Gastrocnemius medialis (tissue), 4 donors: ENCODE data around the gene PFKFB2. TPM values are rescaled to one million over a fixed set of nuclear protein-coding genes. Genes with fewer than 3 reads are reported as not detected.

Experiments used
- ATAC-seq, 2 donors: fragments of 150-250 bp; one replicate each; pipeline ENCODE4 v1.9.1; 2016
- DNase-seq, 2 donors: peaks; one replicate each; pipeline ENCODE4 v3.0.0-alpha.2; 2019
- H3K27ac ChIP-seq, 4 donors: fragments of 200-600 bp; sonication (generic); 1 replicate in 1 of 4; 2 replicates in 3 of 4; pipeline ENCODE4 v1.5.1; 2016 to 2018; ENCODE audit warnings: mild to moderate bottlenecking in 2 of 4, moderate library complexity in 1 of 4
- H3K27me3 ChIP-seq, 3 donors: fragments of 200-600 bp; sonication (generic) in 2 of 3; 1 replicate in 1 of 3; 2 replicates in 2 of 3; pipeline versions ENCODE4 v1.5.1 to v1.6.0; 2016 to 2019; ENCODE audit warnings: mild to moderate bottlenecking in 1 of 3, moderate library complexity in 1 of 3
- H3K36me3 ChIP-seq, 2 donors: fragments of 200-600 bp; sonication (generic) in 1 of 2; one replicate each; pipeline ENCODE4 v1.5.1; 2017 to 2018
- H3K4me1 ChIP-seq, 2 donors: fragments of 200-600 bp; sonication (generic) in 1 of 2; one replicate each; pipeline ENCODE4 v1.5.1; 2016 to 2017; ENCODE audit warnings: mild to moderate bottlenecking in 2 of 2
- H3K4me3 ChIP-seq, 4 donors: fragments of 200-600 bp; sonication (generic) in 3 of 4; 1 replicate in 1 of 4; 2 replicates in 3 of 4; pipeline ENCODE4 v1.5.1; 2016 to 2019; ENCODE audit warnings: mild to moderate bottlenecking in 2 of 4
- H3K9me3 ChIP-seq, 3 donors: fragments of 200-600 bp; sonication (generic) in 2 of 3; 1 replicate in 1 of 3; 2 replicates in 2 of 3; pipeline ENCODE4 v1.5.1; 2016 to 2019
- POLR2A ChIP-seq, 2 donors: fragments of 450-650 bp; IDR thresholded peaks; one replicate each; pipeline ENCODE4 v1.6.1; 2017; ENCODE audit warnings: antibody characterized with exemption in 2 of 2, mild to moderate bottlenecking in 2 of 2, moderate library complexity in 2 of 2
- in situ Hi-C, 4 donors: fragments of 200-750 bp; cut with MboI; loops; one replicate each; pipeline versions ENCODE4 v1.15.0 to v1.8.0; 2017; ENCODE audit warnings: low sequenced_read_pairs in 4 of 4
- intact Hi-C: fragments of 100-400 bp; cut with DNase I; formaldehyde crosslinking; loops from one replicate; pipeline ENCODE4 v1.15.1; 2023; ENCODE audit warnings: low total_unique reads
- total RNA-seq, 4 donors: library from RNA; depleted of rRNA; stranded (reverse); fragments of >200 nt; gene quantifications; one replicate each; pipeline versions ENCODE4 v1.1.0 to v1.2.3, GENCODE V29; 2016
- TF ChIP-seq, protein P1 (sequence below), 5 experiments: fragments of 450-650 bp in 3 of 5; fragments of 200-600 bp in 2 of 5; sonication (generic) in 2 of 5; IDR thresholded peaks in 4 of 5; conservative IDR thresholded peaks in 1 of 5; 1 replicate in 4 of 5; 2 replicates in 1 of 5; pipeline ENCODE4 v1.5.1; 2016 to 2019; ENCODE audit warnings: antibody characterized with exemption in 5 of 5, mild to moderate bottlenecking in 3 of 5, moderate library complexity in 3 of 5

Gene PFKFB2
- total RNA-seq, 4 donors from 2014 or later: 35.5 to 40.3 (median 37.6) TPM

DNA sequence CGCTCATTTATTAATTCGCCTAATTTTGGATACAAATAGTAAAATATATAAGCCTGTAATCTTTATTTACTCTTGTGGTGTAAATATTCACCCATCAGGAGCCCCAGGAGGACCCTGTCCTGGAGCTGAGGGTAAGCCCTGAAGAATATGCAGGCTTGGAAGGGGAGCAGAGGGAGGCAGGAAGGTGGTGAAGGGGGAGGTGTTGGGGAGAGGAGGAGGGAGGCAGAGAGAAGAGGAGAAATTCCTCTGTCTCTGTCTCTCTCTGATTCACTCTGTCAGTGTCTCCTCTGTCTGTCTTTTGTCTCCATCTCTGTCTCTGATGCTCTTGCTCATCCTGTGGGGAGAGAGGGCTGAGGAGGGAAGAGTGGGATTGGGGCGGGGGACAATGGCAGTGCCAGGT is 32.8 kb downstream of the PFKFB2 start:
- no peaks in the 10 kb centered on the region for H3K27me3 ChIP-seq
- H3K4me3 ChIP-seq: no peak overlapping the region
- no peak overlapping the region for H3K27ac ChIP-seq
- TF ChIP-seq, protein P1, sequence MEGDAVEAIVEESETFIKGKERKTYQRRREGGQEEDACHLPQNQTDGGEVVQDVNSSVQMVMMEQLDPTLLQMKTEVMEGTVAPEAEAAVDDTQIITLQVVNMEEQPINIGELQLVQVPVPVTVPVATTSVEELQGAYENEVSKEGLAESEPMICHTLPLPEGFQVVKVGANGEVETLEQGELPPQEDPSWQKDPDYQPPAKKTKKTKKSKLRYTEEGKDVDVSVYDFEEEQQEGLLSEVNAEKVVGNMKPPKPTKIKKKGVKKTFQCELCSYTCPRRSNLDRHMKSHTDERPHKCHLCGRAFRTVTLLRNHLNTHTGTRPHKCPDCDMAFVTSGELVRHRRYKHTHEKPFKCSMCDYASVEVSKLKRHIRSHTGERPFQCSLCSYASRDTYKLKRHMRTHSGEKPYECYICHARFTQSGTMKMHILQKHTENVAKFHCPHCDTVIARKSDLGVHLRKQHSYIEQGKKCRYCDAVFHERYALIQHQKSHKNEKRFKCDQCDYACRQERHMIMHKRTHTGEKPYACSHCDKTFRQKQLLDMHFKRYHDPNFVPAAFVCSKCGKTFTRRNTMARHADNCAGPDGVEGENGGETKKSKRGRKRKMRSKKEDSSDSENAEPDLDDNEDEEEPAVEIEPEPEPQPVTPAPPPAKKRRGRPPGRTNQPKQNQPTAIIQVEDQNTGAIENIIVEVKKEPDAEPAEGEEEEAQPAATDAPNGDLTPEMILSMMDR (IDR thresholded peaks at IDR 0.05 in 4 of 5, conservative IDR thresholded peaks at IDR 0.05 in 1 of 5): no peak
- TF ChIP-seq POLR2A (IDR thresholded peaks at IDR 0.05): no peak
- intact Hi-C loops (loop anchor here (2.0 to 10.0 kb wide), 3 partner anchors 51 to 413 kb away; partner anchors contain the start of gene C1orf116), in situ Hi-C loops (loop anchor here in 3 of 4 donors (5.0 to 10.0 kb wide), 3 partner anchors 316 to 321 kb away; no protein-coding TSS in a partner anchor)
- no peak for DNase-seq
- no peak for ATAC-seq
- no peaks in the 10 kb centered on the region for H3K36me3 ChIP-seq
- no peaks in the 10 kb centered on the region for H3K9me3 ChIP-seq
- peaks cover 2 to 4% of the 10 kb centered on the region in 2 donors for H3K4me1 ChIP-seq

DNA sequence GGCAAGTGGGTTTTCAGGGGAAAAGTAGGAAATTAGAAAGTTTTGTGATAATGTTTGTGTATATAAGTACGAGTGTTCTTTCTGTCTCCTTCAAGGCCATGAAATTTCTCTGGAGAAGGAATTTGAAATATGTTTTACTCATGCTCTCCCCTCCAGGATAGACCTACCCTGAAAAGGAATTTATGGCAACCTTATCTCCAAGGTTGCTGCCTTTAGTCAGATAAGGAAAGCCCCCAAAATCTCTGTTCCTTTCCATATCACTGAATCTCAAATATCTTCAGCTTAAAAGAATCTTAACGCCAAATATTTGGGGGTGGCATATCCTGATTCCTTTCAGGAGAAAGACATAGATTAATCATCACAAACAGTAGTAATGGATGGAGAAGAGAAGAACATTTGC is 35.1 kb downstream of the PFKFB2 start:
- peaks cover 2 to 4% of the 10 kb centered on the region in 2 donors for H3K4me1 ChIP-seq
- TF ChIP-seq, protein P1 (IDR thresholded peaks at IDR 0.05 in 4 of 5, conservative IDR thresholded peaks at IDR 0.05 in 1 of 5): no peak
- no peak for TF ChIP-seq POLR2A (IDR thresholded peaks at IDR 0.05)
- DNase-seq (no peak), ATAC-seq (no peak)
- H3K9me3 ChIP-seq: no peaks in the 10 kb centered on the region
- H3K36me3 ChIP-seq: no peaks in the 10 kb centered on the region
- in situ Hi-C loops (loop anchor here in 3 of 4 donors (5.0 to 10.0 kb wide), 3 partner anchors 314 to 319 kb away; no protein-coding TSS in a partner anchor), intact Hi-C loops (loop anchor here (10.0 kb wide), 1 partner anchor 53 kb away; the partner anchor contains the start of gene C1orf116)
- H3K27me3 ChIP-seq: no peaks in the 10 kb centered on the region
- H3K27ac ChIP-seq: no peak overlapping the region
- H3K4me3 ChIP-seq: no peak overlapping the region

DNA sequence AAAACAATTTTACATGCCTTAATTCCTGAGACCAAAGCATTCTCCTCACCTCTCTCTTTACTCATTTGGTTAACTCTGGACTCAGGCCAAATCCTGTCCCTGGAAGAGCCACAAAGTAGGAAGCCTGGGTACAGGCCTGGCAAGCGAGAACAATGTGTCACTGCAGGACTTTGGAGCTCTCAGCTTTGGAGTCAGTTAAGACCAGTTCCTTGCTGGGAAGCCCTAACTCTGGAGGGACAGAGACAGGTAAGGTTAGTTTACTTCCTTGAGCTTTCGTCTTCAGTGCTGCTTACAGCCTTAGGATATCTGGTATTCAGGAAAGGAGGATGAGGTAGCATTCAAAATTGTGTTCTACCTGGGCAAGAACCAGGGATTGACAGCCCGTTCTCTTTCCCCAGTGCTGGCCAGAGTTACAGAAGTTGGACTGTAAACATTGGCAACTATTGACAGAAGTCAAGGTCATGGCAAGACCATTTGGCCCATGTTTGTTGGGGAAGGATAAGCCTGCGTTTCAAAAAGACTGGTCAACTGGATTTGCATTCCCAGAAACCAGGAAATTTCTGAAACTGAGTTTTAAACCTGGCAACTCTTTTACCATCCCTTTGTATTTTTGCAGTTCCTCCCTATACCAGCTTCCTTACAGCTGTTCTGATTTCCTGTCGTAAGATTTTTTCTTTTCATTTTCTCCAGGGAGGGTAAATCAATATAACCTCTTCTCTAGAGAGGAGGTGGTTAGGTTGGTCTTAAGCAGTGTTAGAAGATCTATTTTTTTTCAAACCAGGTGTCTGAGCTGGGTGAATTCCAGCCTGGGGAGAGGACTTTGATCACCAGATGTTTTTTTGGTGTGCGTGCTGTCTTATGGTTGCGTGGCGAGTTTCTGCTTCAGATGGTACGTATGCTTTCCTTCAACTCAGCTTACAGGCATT is 35.9 kb downstream of the PFKFB2 start, which contains the start of gene C4BPB:
Gene C4BPB (plus strand): TSS at position 160 of the 926 bp plus-strand sequence. CDS start 672 bp downstream, at position 832.
- ATAC-seq (peak in 1 of 2 donors; percentile 39), DNase-seq (no peak)
- Histone ChIP-seq H3K4me3 (no peak within 1 kb of the TSS), H3K27ac (no peak within 1 kb of the TSS), H3K9me3 (no peaks in the 10 kb centered on the region), H3K4me1 (peaks cover 2 to 4% of the 10 kb centered on the region in 2 donors), H3K27me3 (no peaks in the 10 kb centered on the region), H3K36me3 (no peaks in the 10 kb centered on the region)
- intact Hi-C loops: loop anchor here (10.0 kb wide), 1 partner anchor 54 kb away; the partner anchor contains the start of gene C1orf116
- in situ Hi-C loops: loop anchor here in 3 of 4 donors (5.0 to 10.0 kb wide), 3 partner anchors 313 to 318 kb away; no protein-coding TSS in a partner anchor
- no peak for TF ChIP-seq POLR2A (IDR thresholded peaks at IDR 0.05)
- TF ChIP-seq, protein P1 (IDR thresholded peaks at IDR 0.05 in 4 of 5, conservative IDR thresholded peaks at IDR 0.05 in 1 of 5): no peak

DNA sequence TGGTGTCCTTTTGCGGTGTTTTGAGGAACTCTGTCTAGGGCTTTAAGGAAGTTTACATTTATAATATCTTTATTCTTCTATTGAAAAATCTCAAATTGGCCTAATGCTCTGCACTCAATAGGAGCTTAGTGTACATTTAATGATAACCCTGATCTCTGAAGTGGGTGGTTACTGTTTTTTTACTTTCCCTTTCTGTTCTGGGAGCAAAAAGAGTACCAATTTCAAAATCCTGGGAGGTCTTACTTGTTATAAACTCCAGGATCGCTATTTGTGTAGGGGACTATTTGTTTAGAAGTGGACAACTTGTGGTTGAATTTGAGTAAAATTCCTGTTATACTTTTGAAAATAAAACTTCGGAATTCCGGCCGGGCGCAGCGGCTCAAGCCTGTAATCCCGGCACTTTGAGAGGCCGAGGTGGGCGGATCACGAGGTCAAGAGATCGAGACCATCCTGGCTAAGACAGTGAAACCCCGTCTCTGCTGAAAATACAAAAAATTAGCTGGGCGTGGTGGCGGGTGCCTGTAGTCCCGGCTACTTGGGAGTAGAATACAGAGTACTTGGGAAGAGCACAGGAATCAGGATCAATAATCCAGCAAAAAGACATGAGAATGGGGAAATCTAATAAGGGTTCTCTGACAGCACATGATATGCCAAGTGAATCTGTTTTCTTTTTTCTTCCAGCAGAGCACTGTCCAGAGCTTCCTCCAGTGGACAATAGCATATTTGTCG is 36.7 kb downstream of the PFKFB2 start:
- TF ChIP-seq, protein P1 (IDR thresholded peaks at IDR 0.05 in 4 of 5, conservative IDR thresholded peaks at IDR 0.05 in 1 of 5): no peak
- TF ChIP-seq POLR2A (IDR thresholded peaks at IDR 0.05): no peak
- no peaks in the 10 kb centered on the region for H3K36me3 ChIP-seq
- in situ Hi-C loops: loop anchor here in 3 of 4 donors (5.0 to 10.0 kb wide), 3 partner anchors 313 to 318 kb away; no protein-coding TSS in a partner anchor

More for the DNA sequence above, 36.7 kb downstream of the PFKFB2 start:
- DNase-seq: no peak
- Histone ChIP-seq H3K4me3 (no peak overlapping the region), H3K27ac (no peak overlapping the region), H3K4me1 (peaks cover 2 to 4% of the 10 kb centered on the region in 2 donors), H3K9me3 (no peaks in the 10 kb centered on the region), H3K27me3 (no peaks in the 10 kb centered on the region)
- ATAC-seq: no peak
- intact Hi-C loops: loop anchor here (10.0 kb wide), 1 partner anchor 55 kb away; the partner anchor contains the start of gene C1orf116
